ENCODE data around the gene IGLL5.

Gene IGLL5

GRCh38 chr22:22935546-22936157 is 48.0 kb downstream of the IGLL5 start:
- no peak for DNase-seq (ENCODE audit: low read depth)
- H3K4me3 ChIP-seq (ENCODE audit: control insufficient read depth, low read depth, low read length) = no peak overlapping the region
- TF ChIP-seq, protein P1, sequence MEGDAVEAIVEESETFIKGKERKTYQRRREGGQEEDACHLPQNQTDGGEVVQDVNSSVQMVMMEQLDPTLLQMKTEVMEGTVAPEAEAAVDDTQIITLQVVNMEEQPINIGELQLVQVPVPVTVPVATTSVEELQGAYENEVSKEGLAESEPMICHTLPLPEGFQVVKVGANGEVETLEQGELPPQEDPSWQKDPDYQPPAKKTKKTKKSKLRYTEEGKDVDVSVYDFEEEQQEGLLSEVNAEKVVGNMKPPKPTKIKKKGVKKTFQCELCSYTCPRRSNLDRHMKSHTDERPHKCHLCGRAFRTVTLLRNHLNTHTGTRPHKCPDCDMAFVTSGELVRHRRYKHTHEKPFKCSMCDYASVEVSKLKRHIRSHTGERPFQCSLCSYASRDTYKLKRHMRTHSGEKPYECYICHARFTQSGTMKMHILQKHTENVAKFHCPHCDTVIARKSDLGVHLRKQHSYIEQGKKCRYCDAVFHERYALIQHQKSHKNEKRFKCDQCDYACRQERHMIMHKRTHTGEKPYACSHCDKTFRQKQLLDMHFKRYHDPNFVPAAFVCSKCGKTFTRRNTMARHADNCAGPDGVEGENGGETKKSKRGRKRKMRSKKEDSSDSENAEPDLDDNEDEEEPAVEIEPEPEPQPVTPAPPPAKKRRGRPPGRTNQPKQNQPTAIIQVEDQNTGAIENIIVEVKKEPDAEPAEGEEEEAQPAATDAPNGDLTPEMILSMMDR (IDR thresholded peaks at IDR 0.05; ENCODE audit: control insufficient read depth, insufficient read depth, low read depth, low read length, missing control alignments) = no peak

- TF ChIP-seq, protein P1 (IDR thresholded peaks at IDR 0.05; ENCODE audit: control insufficient read depth, insufficient read depth, low read depth, low read length, missing control alignments) = no peak
- no peak for DNase-seq (ENCODE audit: low read depth)
- no peak overlapping the region for H3K4me3 ChIP-seq (ENCODE audit: control insufficient read depth, low read depth, low read length)
These were observed 48.7 kb downstream of the IGLL5 start for GRCh38 chr22:22936180-22936914.

DNA sequence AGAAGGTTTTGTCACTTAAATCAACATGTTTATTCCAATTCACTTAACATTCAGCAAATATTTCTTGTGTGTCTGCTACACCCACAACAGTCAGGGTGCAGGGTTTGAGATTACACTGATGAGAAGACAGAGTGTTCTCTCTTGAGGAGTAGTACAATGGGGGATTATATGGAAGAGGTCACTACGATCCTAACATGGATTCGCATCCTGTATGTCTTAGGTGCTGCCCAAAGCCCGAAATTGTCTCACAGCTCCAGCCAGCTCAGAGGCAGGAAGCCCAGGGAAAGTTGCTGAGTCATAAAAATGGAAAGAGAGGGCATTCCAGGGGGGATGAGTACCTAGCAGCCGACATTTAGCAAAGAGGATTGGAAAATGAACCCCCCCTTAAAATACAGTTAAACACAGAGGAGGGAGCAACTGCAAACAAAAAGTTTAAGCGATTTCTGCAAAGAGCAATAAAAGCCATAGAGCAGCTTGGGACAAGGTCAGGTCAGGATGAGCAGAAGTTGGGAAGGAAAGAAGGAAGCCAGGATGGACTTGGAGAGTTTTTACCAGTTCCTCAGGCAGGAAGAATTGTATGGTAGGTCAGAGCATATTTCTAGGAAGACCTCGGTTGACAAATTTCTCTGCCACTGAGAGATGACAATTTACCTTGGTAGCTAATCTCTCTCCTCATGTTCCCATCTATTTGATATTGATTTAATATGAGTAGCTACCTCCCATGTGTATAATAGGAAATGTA is 49.5 kb downstream of the IGLL5 start:
- TF ChIP-seq, protein P1 (IDR thresholded peaks at IDR 0.05; ENCODE audit: control insufficient read depth, insufficient read depth, low read depth, low read length, missing control alignments) = no peak
- no peak overlapping the region for H3K4me3 ChIP-seq (ENCODE audit: control insufficient read depth, low read depth, low read length)
- no peak for DNase-seq (ENCODE audit: low read depth)

GRCh38 chr22:22937894-22938480 is 50.4 kb downstream of the IGLL5 start:
- no peak for DNase-seq (ENCODE audit: low read depth)
- H3K4me3 ChIP-seq (ENCODE audit: control insufficient read depth, low read depth, low read length) = no peak overlapping the region
- TF ChIP-seq, protein P1 (IDR thresholded peaks at IDR 0.05; ENCODE audit: control insufficient read depth, insufficient read depth, low read depth, low read length, missing control alignments) = no peak

DNA sequence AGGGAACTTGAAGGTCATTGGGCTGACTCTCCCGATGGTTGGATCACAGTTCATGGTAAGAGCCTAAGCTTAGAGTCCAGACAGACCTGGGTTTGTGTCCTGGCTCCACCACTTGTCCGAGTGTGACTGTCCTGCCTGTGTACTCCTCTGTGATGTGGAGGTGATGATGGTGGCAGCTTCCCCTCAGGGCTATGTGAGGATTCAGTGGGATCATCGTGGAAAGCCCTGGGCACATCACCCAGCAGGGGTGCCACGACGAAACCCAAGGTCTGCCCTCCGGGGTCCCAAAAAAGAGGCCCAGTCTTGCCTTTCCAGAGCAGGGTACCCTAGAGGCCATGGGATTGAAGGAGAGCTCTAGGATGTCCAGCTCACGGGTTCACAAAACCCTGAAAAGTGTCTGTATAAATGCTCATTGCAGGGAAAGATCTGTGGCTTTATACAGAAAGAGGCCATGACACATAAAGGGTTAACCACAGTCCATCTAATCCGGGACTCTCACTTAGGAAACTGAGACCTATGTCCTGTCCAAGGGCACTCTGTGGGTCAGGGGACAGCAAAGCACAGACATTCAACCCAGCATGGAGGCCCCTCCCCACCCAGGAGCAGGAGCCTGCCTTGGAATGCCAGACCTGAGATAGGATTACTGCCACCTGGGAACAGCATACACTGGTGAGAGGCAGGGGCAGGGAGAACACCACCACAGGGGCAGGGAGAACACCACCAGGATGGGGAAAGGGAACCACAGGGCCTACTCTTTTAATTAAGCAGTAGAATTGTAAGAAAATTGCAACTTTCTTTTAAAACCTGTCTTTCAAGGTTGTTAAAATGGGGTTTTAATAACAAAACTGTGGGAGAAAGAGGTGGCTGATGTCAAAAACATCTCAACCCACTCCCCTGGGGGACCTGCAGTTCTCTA is 51.3 kb downstream of the IGLL5 start:
- no peak overlapping the region for H3K4me3 ChIP-seq (ENCODE audit: control insufficient read depth, low read depth, low read length)
- TF ChIP-seq, protein P1 (IDR thresholded peaks at IDR 0.05; ENCODE audit: control insufficient read depth, insufficient read depth, low read depth, low read length, missing control alignments) = no peak
- no peak for DNase-seq (ENCODE audit: low read depth)

All from AG09309 (cell line).